Kidney glomerular epithelial cell (primary cell): ENCODE data around the gene DRGX.

ENCODE experiments used
- DNase-seq: peaks from one replicate; lab custom pipeline; 2025; lab: John Stamatoyannopoulos, UW

DRGX gene

DNA sequence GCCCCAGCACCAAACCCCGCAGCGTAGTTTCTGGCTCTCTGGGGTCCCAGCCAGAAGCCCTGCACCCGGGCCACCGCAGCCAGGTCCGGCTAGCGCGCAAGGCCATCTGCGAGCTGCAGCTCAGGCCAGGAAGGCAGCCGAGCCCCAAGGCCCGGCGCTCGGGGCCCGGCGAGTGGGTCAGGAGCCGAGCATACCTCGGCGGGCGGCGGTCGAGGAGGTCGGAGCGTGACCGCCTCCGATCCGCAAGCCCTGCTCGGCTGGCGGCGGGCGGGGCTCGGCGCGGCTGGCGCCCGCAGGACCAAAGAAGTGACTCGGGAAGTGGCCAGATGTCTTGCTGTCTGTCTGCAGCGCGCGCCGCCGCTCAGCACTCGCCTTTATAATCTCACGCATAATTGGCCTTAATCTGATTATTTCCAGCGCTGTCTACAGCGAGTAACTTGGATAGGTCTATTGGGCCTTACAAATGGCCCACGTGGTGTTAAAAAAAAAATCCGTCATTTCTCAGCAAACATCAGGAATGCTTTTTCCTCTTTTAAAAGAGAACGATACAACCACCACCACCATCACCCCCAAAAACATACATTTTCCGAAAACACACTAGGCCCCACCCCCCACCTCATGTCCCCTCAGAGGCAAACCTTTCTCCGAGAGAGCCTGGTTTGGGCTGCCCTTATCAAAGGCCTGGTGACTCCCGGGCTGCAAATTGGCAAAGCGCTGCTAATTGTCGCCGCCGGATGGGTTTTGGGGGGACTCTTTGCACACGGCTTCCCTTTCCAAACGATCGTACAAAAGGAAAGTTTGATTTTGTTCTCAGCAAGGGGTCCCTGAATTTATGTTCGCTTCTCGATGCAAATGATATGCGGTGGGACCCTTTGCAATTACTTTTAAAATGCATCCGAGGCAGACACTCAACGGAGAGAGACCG is at the start of gene DRGX:
TSS of gene DRGX (minus strand) at position 349 of the 925 bp plus-strand sequence. CDS start 649 bp downstream, outside the sequence.
- DNase-seq, result no peak

DNA sequence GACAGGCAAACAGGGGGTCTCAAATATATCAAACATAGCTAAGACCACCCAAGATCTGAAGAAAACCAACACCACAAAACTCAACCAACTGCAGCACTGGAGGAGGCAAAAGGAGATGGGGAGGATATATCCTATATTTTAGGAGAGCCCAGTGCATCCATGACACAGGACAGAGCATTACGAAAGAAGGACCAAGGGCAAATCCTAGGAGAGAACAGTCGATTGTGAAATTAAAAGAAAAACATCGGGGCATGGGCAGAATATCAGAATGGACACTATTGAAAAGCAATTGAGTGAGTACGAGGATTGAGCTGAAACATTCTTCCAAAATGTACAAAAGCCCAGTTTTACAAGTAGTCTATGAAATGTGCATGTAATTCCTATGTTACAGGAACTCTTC is 48.5 kb upstream of the DRGX start:
- DNase-seq, result no peak

DNA sequence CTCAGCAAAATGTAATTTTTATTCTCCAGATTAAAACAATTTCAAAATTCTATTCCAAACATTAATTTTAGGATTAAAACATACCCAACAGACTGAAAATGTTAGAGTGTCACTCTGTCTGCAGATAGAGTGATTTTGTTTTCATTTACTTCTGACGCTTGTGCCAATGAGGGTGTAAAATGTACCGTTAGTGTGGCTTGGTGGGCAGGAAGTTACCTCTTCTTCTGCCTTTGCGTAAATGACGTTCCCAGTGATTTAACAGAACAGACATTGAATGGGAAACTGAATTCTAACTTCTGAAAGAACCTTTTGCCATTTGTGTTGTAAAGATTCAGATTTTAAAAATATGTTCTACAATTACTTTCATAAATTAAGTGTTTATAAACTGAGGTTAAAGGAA is 47.0 kb upstream of the DRGX start:
- no peak for DNase-seq

DNA sequence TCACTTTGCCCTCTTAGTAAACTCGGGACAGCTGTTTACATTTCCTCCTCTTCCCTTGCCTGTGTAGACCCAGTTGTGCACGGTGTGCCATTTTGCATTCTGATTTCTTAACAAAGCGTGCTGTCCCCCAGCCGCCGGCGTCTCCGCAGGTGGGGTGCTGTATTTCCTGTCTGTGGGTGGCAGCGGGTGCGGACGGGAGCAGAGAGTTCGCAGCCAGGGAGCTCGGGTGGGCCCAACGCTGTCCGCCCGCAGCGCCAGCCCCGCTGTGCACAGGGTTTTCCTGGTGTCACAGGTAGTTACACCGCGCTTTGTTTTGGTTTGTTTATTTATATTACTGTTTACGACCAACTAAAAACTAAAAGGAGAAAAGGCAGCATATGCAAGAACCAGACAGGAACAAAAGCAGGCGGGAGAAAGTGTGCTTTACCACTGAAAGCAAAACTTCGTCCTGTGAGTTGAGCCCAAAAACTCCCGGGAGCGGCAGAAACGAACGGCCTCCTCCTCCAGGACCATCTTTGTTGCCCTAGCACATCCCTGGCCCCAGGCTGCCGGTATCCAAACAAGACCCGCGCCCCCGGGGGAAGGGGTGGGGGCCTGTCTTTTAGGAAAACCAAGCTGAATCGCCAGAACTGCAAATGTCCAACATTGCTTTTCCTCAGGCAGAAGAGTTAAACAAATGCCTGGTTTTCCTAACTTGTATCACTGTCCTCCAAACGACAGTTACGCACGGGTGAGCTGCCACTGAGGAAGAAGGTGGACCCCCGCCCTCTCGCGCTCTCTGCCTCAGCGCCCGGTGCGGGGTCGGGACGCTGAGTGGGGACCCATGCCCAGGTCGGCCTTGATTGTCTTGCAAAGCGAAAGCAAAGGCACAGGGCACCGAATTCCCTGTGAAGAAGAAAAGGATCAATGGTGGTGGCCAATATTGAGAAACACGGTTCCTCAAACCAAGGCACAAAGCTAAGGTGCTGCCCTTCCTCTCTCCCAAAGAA is 45.9 kb upstream of the DRGX start:
- no peak for DNase-seq

DNA sequence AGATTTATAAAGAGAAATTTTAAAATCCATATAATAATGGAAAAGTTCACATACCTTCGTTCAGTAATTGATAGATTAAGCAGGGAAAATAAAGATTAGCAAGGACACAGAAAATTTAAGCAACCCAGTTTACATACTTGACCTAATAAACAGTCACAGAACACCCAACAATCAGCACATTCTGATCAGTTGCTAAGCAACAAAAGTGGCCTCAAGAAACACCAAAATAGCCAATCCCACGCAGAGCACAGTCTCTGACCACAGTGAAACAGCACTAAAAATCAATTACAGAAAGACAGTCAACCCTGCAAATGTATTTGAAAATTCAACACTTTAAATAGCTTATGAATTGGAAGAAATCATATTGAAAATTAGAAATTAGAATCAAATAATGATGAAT is 39.3 kb upstream of the DRGX start:
- no peak for DNase-seq

DNA sequence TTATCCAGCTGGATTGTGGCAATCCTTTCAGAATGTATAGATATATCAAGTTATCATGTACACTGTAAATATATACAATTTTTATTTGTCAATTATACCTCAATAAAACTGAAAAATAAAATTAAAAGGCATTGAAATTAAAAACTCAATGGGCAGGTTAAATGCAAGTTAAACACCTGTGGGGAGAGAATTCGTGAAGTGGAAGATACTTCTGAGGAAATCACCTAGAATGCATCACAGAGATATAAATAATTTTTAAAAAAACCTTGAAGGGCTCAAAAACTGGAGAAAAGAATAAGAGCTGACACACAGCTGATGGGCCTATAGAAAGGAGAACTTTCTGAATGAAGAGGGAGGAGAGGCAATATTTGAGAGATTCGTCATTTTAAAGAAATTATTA is 37.2 kb upstream of the DRGX start:
- no peak for DNase-seq

DNA sequence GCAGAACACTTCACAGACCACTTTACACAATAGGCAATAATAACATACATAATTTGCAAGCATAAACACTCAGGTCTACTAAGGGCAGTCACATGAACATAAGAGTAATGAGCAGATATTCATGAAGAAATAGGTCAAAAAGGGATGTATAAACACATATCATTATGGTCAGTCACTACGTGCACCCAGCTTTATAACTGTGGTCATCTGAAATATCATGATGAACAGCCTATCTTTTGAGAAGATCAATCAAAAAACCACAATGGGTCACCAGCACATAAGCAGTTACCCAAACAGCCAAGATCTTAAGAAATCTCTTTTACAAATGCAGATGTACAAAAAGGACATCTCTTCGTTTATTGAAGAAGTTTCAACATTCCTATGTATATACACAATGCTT is 35.5 kb upstream of the DRGX start:
- no peak for DNase-seq

DNA sequence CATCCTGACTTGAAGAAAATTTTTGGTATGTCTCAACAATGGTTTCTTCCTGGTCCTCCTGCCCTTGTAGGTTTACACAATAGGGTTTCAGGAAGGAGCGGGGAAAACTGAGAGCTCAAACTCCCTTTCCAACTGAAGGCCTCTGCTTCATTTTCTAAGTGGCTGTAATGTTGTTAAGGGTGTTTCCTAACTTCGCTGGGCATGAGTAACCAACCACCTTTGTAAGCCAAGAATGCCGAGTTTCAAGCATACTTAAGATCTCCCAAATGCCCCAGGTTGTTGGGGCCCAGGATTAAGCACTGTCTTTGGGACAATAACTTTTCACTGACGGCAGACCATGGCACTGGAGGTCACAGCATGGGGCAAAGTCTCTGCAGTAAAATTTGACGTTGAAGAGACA is 33.6 kb upstream of the DRGX start:
- no peak for DNase-seq

DNA sequence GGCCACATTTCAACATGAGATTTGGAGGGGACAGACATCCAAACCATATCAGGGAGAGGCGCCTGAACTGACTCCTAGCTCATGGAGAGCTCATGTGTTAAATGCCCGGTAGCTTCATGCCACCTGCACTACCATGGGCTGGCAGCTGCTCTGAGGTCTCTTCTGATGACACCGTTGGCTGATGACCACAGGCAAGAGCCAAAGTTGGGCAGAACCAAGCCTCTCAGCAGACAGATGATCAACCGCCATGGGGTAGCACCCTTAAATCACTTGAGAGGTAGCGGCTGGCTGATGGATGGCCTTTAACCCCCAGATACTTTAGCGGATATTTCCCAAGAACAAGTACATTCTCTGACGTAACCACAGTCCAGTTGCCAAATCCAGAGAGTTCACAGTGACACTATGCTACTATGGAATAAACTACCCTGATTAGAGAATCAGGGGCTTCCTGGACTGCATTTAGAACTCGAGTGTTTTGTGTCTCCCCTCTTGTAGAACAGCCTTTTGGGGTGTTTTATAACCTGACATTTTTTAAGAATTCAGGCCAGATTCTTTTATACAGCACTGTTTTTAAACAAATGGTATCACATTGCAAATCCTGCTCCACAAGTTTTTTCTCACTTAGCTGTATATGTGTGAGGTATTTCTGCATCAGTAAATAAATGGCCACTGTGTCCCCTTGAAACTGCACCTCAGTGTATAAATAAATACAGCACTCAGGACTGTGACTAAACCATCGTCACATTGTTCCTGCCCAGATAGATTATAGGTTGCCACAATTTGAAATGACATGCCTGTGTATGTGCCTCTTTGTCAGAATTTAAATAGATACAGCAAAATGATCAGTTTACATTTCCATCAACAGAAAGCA is 30.8 kb upstream of the DRGX start:
- no peak for DNase-seq

DNA sequence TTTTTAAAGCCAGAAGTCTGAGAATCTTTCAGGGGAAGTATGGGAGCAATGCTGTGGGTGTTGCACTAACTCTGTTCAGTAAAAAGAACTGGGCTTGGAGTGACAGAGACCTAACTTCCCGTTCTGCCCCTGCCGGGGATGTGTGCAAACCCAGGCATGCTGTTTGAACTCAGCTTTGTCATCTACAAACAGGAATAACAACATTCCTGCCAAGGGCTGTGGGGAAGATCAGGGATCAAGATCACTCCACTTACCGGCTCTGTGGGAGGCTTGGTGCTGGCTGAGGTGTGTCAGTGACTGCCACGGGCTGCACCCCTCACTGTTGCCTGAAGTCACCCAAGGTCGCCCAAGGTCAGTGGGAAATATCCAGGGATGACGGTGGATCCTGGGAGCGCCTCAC is 23.1 kb upstream of the DRGX start:
- no peak for DNase-seq

DNA sequence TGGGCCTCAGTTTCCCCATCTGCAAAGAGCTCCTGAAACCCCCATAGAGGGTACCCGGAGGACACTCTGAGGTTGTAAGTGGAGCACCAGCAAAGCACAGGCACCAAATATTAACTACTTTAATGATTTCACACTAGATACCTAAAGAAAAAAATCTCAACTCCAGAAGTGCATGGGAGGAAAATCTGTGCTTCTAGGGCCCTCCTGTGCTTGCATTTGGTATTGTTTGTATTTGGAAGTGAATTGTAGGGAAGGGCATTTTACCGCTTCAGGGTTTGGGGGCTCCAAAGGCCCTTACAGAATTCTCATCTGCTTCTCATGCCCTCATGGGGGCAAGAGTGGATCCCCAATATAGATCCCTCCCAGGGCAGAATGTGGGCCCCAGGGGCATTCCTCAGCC is 22.4 kb upstream of the DRGX start:
- DNase-seq, result no peak

DNA sequence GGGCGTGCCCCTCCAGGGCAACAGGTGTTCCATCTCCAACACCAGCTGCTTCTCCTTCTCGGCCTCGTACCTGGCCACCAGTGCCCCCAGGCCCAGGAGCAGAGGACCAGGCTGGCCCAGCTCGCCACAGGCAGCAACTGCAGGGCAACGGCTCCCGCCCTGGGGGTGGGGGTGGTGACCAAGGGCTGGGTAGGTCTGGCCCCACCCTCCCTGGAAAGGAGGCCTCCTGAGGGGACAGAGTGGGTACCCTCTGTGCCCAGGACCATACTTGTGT is 22.1 kb upstream of the DRGX start:
- no peak for DNase-seq

DNA sequence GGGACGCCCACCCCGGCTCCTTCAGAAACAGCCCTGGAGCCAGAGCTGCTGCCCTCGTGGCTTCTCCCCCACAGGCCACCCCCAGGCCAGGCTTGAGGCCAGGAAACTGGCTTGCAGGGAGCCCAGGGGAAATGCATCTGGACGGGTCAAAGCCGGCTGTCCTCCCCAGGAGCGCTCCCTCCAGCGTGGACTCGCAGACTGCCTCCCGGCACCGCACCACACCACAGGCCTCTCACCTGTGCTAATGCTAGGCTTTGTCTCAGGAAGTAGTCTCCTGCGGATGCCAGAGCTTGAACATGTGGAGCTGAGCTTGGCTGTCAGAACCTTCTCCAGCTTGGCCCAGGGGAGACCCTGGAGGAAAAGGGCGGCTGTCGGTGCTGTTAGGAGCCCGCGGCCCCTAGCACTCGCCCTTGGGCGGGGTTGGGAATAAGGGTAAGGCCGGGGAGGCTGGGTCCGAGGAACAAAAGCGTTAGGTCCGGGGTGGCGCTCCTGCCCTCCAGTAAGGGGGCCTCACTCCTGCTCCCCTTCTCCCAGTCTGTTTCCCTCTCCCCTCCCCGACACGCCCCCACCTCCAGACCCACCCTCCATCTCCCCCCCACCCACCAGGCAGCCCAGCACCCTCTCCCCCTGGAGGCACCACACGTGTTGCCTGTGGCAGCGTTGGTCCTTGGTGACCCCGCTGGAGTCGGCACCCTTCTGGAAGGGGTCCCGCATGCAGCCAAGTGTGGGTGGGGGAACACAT is 21.6 kb upstream of the DRGX start:
- no peak for DNase-seq

DNA sequence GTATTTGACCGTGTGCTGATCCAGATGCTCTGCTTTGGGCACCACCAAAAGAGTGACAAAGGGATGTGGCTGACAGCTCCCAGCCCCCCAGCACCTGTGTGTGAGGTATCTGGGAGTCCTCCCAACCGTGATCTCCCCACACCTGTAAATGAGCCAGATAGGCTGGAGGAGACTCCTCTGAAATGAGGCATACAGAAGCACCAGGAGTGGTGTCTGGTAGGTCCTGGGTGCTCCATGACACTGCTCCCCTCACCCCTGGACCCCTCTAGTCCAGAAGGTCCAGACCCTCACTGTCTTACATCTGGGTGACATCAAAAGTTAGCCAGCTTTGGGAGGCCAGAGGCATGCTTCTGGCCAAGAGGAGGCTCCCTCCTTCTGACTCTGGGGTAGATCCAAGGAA is 20.0 kb upstream of the DRGX start:
- no peak for DNase-seq

DNA sequence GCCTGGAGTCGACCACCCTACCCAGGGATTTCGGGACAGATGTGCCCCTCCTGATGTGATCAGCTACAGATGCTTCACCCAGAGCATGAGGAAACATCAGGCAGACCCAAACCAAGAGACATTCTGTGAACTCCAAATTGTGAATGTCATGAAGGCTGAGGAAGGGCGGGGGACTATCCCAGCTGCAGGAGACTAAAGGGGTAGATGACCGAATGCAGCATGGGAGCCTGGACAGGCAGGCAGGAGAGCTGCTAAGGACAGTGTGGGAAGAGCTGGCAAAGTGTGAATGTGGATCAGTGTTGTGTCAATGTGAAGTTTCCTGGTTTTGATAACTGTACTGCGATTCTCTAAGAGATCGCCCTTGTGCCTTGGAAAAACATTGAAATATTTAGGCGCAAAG is 19.2 kb upstream of the DRGX start:
- no peak for DNase-seq

DNA sequence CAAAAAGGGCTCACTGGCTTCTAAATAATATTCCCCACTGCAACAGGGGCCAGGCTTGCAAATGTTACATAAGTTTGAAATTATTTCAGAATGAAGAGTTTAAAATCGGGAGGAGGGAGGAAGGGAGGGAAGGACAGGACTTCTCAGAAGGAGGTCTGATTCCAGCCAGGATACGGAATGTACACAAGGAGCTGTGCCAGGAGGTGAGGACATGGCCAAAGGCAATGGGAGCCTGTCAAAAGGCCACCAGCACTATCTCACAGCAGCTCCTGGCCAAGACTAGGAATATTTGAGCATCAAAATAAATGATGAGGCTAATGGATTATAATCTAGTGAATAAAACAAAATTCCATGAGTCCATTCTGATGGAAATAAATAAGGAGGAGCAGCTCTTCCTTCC is 18.6 kb upstream of the DRGX start:
- DNase-seq, result no peak

DNA sequence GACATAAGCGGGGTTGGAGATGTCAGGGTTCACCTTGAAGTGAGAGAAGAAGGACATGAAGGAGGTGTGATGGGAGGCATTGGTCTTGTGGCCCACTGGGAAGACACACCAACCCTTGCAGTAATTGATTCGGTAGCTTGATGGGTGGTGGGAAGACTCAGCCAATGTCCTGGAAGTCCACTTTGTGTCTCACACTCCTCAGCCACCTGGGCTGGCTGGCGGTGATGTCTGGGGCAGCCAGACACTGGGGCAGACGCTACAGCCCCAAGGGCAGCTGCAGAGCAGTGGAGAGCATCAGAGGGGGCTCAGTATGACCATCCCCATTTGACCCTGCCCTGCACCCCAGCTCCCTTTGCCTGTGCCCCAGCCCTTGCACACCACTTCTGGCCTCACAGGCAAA is 16.7 kb upstream of the DRGX start:
- no peak for DNase-seq

DNA sequence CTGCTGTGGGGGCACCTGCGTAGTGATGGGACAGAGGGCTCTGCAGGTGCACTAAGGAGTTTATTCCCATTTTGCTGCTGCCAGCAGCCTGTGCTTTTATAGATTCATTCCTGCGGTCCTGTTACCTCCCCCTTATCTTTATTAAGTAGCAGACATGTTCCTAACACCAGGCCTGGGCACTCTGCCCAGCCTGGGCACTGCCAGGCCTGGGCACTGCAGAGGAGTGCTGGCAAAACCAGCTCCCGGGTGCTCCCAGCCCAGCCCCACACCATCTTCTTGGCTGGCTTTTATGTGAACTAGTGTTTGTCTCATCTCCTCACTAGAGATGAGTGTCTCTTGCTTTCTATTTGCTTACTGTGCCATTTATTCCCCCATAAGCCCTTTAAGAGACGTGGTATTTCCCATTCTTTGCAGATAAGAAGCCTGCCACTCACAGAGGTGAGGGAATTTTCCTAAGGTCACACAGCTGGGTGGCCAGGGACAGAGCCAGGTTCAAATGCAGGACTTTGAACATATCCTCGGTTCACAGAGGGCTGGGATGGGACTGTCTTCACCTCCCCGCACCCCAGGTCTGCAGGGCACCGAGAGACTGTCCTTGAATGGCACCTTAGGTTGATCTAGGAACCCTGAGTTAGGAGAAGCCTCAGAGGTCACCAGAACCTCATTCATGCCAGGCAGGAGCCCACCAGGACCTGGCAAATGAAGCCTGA is 14.6 kb upstream of the DRGX start:
- DNase-seq, result no peak

DNA sequence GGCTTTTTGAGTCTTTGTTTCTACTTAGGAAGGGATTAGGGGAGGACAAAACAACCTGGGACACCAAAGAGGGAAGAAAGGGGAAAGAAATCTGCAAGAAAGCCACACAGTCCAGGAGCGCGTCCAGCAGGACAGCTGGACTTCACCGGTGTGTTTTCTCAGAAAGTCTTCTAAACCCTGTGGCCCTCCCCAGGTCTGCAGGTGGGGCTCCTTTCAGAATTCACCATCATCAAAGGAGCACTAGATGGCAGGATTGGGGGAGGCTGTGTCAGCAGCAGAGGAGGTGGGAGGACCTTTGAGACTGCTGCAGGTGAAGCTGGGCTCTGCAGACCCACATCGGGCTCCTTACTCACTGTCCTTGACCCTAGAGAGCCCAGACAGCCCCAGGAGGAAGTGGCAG is 13.9 kb upstream of the DRGX start:
- DNase-seq, result no peak

DNA sequence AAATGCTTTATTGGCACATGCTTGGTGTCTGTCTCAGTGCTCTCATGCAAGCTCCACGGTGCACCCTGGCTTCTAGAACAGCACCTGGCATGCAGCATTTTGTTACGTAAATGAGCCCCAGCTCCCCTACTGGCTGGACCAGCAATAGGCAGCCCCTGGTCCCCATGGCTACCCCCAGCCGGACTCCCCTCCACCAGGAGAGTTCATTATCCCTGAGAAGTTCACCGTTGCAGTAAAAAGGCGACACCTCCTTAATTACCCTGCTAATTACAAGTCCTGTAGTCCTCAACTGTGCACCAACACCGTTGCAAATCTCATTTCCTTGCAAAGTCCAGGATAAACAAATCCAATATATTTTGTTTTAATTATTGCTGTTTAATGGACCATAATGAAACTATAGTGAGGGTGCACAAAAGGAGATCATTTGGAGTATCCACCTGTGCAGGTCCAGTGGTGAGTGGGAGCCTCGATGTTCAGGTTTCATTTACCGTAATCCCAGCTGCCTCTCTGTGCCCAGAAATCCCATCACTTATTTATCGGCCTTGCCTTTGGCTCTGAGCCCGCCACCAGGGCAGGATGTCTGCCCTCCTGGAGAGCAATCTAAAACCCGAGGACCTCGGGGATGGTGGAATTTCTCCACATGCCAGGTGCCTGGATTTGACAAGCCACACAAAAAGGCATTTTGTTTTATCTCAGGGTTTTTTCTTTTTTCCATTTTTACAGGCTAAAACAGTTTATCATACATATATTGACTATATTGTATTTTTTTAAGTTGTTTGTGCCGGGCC is 12.8 kb upstream of the DRGX start:
- no peak for DNase-seq
